GM12878 (cell line): Measurements from ENCODE around the gene YBEY. TPM values are rescaled to one million over a fixed set of nuclear protein-coding genes. Genes with fewer than 3 reads are reported as not detected.

Experiments
- ATAC-seq: fragments of 200-7000 bp; cut with Tn5 transposase; 3 replicates; pipeline ENCODE4 v1.9.1; 2020; ENCODE audit warnings: mild to moderate bottlenecking, moderate library complexity
- BruUV-seq: library from RNA; stranded (reverse); fragments of 400-500 nt; replicated peaks from 2 replicates; lab custom pipeline; 2021; lab: Mats Ljungman, UMichigan
- CTCF ChIA-PET: fragments of 300-600 bp; sonication (Branson Sonifier 250); formaldehyde crosslinking; extraction: SDS; loops from one replicate; lab custom pipeline; 2021; ENCODE audit warnings: inconsistent platforms; lab: Yijun Ruan, JAX
- POLR2A ChIA-PET: fragments of 350-600 bp; formaldehyde crosslinking; extraction: SDS; loops from one replicate; lab custom pipeline; 2021; ENCODE audit warnings: inconsistent platforms; lab: Charles Lee
- RAD21 ChIA-PET: fragments of 300-600 bp; sonication (Branson Sonifier 250); formaldehyde crosslinking; loops from one replicate; lab custom pipeline; 2023; ENCODE audit warnings: antibody characterized with exemption; ENCODE audit not compliant: unreplicated experiment; lab: Charles Lee
- SMC1A ChIA-PET: fragments of 300-600 bp; sonication (Branson Sonifier 250); formaldehyde crosslinking; loops from one replicate; lab custom pipeline; 2023; ENCODE audit not compliant: unreplicated experiment, uncharacterized antibody; lab: Charles Lee
- DNase-seq: peaks from one replicate; pipeline ENCODE4 v3.0.0-alpha.2; 2011; ENCODE audit warnings: low read depth, low spot score
- FAIRE-seq: peaks from 3 replicates; lab custom pipeline; 2011; peaks lifted over from hg19 to GRCh38; lab: Jason Lieb, UNC
- H2AFZ ChIP-seq: 2 replicates; pipeline ENCODE4 v1.6.0; 2011; ENCODE audit warnings: low read depth, low read length, control low read depth; ENCODE audit not compliant: control insufficient read depth
- H3K27ac ChIP-seq: 2 replicates; pipeline ENCODE4 v1.5.1; 2011; ENCODE audit warnings: control low read depth; ENCODE audit not compliant: control insufficient read depth, insufficient read depth
- H3K27me3 ChIP-seq, 2 experiments: replicated peaks in 1 of 2; 2 replicates each; pipeline versions ENCODE4 v1.6.0 to v1.6.1; 2011; ENCODE audit warnings: low read length in 1 of 2; ENCODE audit not compliant: control insufficient read depth in 2 of 2, insufficient read depth in 2 of 2
- H3K36me3 ChIP-seq, 2 experiments: 2 replicates each; pipeline ENCODE4 v1.5.1; 2011; ENCODE audit warnings: low read length in 1 of 2; ENCODE audit not compliant: control insufficient read depth in 2 of 2, insufficient read depth in 2 of 2
- H3K4me1 ChIP-seq: 2 replicates; pipeline ENCODE4 v1.6.1; 2011; ENCODE audit warnings: mild to moderate bottlenecking, low read length, moderate library complexity, mixed read lengths; ENCODE audit not compliant: control insufficient read depth, insufficient read depth
- H3K4me2 ChIP-seq: 2 replicates; pipeline ENCODE4 v1.6.0; 2011; ENCODE audit warnings: control low read depth; ENCODE audit not compliant: control insufficient read depth, insufficient read depth
- H3K4me3 ChIP-seq: fragments of 200-600 bp; sonication (generic); 2 replicates; pipeline ENCODE4 v1.5.1; 2016
- H3K79me2 ChIP-seq: 2 replicates; pipeline ENCODE4 v1.6.0; 2011; ENCODE audit warnings: low read length; ENCODE audit not compliant: control insufficient read depth, insufficient read depth
- H3K9ac ChIP-seq: 2 replicates; pipeline ENCODE4 v1.8.0; 2011; ENCODE audit warnings: low read length, control low read depth, mixed read lengths; ENCODE audit not compliant: control insufficient read depth, insufficient read depth
- H3K9me3 ChIP-seq: replicated peaks from 3 replicates; pipeline ENCODE4 v1.5.1; 2011; ENCODE audit warnings: mild to moderate bottlenecking, low read length; ENCODE audit not compliant: control insufficient read depth, insufficient read depth
- H4K20me1 ChIP-seq: 2 replicates; pipeline ENCODE4 v1.6.0; 2011; ENCODE audit not compliant: control insufficient read depth, insufficient read depth
- BMI1 ChIP-seq: fragments of 450-650 bp; IDR thresholded peaks from 2 replicates; pipeline ENCODE4 v1.6.1; 2016; ENCODE audit warnings: mild to moderate bottlenecking, moderate library complexity, borderline replicate concordance
- CBX3 ChIP-seq: fragments of 200-600 bp; sonication (generic); IDR thresholded peaks from 2 replicates; pipeline ENCODE4 v1.6.1; 2016; ENCODE audit warnings: low read depth, borderline replicate concordance
- EGR1 ChIP-seq, 2 experiments: IDR thresholded peaks; 1 replicate in 1 of 2; 2 replicates in 1 of 2; pipeline ENCODE4 v1.6.1; 2011 to 2012; ENCODE audit warnings: low read depth in 2 of 2, low read length in 2 of 2, borderline replicate concordance in 1 of 2, mild to moderate bottlenecking in 1 of 2, moderate library complexity in 1 of 2
- EP300 ChIP-seq, 2 experiments: fragments of 150-350 bp in 1 of 2; IDR thresholded peaks; 2 replicates each; pipeline ENCODE4 v1.6.1; 2011 to 2012; ENCODE audit warnings: low read depth in 2 of 2, low read length in 2 of 2, borderline replicate concordance in 1 of 2, improper control_type of control experiment in 1 of 2, inconsistent platforms in 1 of 2; ENCODE audit not compliant: control insufficient read depth in 1 of 2
- ESRRA ChIP-seq: IDR thresholded peaks from 2 replicates; pipeline ENCODE4 v1.6.1; 2012; ENCODE audit warnings: mild to moderate bottlenecking, low read length, improper control_type of control experiment
- GATAD2B ChIP-seq: fragments of 450-650 bp; conservative IDR thresholded peaks from 2 replicates; pipeline ENCODE4 v1.6.1; 2017; ENCODE audit warnings: low read depth, mild to moderate bottlenecking, moderate library complexity
- HDAC2 ChIP-seq: fragments of 200-600 bp; sonication (generic); IDR thresholded peaks from 2 replicates; pipeline ENCODE4 v1.6.1; 2017
- IRF4 ChIP-seq: IDR thresholded peaks from 2 replicates; pipeline ENCODE4 v1.6.1; 2011; ENCODE audit warnings: low read depth, low read length
- LARP7 ChIP-seq: fragments of 450-650 bp; IDR thresholded peaks from 2 replicates; pipeline ENCODE4 v1.6.1; 2017; ENCODE audit warnings: mild to moderate bottlenecking
- NR2C2 ChIP-seq: IDR thresholded peaks from 2 replicates; pipeline ENCODE4 v1.6.1; 2011; ENCODE audit warnings: borderline replicate concordance, low read depth; ENCODE audit not compliant: control insufficient read depth, insufficient read length
- PAX8 ChIP-seq: fragments of 450-650 bp; IDR thresholded peaks from 2 replicates; pipeline ENCODE4 v1.6.1; 2017; ENCODE audit warnings: mild to moderate bottlenecking, moderate library complexity
- POLR2AphosphoS2 ChIP-seq: IDR thresholded peaks from 2 replicates; pipeline ENCODE4 v1.6.1; 2011; ENCODE audit warnings: low read depth, mild to moderate bottlenecking, low read length, improper control_type of control experiment, moderate library complexity
- SIN3A ChIP-seq: IDR thresholded peaks from 2 replicates; pipeline ENCODE4 v1.6.1; 2012; ENCODE audit warnings: low read depth, low read length, improper control_type of control experiment
- TARDBP ChIP-seq: IDR thresholded peaks from 2 replicates; pipeline ENCODE4 v1.6.1; 2016; ENCODE audit warnings: borderline replicate concordance
- ZBED1 ChIP-seq: IDR thresholded peaks from 2 replicates; pipeline ENCODE4 v1.6.1; 2016; ENCODE audit warnings: borderline replicate concordance
- WGBS: methylation state at CpG from one replicate; pipeline ENCODE4 v1.1.6; 2016; ENCODE audit warnings: low lambda C conversion rate; ENCODE audit not compliant: insufficient replicate concordance, insufficient coverage; ENCODE audit errors: missing lambda C conversion rate; 5-methylcytosine and 5-hydroxymethylcytosine counted together
- in situ Hi-C: fragments of 300-500 bp; cut with MboI; formaldehyde crosslinking; loops from 9 replicates; pipeline ENCODE4 v1.14.3; 2018; ENCODE audit warnings: mixed read lengths
- intact Hi-C: fragments of 100-400 bp; cut with micrococcal nuclease; formaldehyde crosslinking; loops from one replicate; pipeline ENCODE4 v1.14.2; 2022; ENCODE audit not compliant: unreplicated experiment
- polyA plus RNA-seq, 11 experiments: library from polyadenylated mRNA; depleted of rRNA in 4 of 11; unstranded in 6 of 11; stranded (reverse) in 5 of 11; fragments of >200 nt; fragmentation: Nextera tagmentation in 4 of 11; fragmentation: Illumina TruSeq in 1 of 11; extraction: Ambion mirVana in 4 of 11; extraction: Trizol in 1 of 11; gene quantifications; 1 replicate in 1 of 11; 2 replicates in 10 of 11; pipeline versions ENCODE4 v1.2.1 to v1.2.3, GENCODE V29; 2011 to 2016; ENCODE audit warnings: inconsistent platforms in 2 of 11, missing spikeins in 2 of 11, low read depth in 1 of 11
- total RNA-seq, 4 experiments: library from RNA; depleted of rRNA in 3 of 4; stranded (reverse); fragments of >200 nt in 3 of 4; fragmentation: Illumina TruSeq in 1 of 4; extraction: Trizol in 1 of 4; gene quantifications; 2 replicates each; pipeline versions ENCODE4 v1.2.1 to v1.2.3, GENCODE V29; 2013 to 2021
- TF ChIP-seq, protein P1 (sequence below): fragments of 450-650 bp; IDR thresholded peaks from 2 replicates; pipeline ENCODE4 v1.6.1; 2018; ENCODE audit warnings: mild to moderate bottlenecking, low read depth, moderate library complexity; ENCODE audit not compliant: partially characterized antibody
- TF ChIP-seq, protein P2 (sequence below): IDR thresholded peaks from 2 replicates; pipeline ENCODE4 v1.6.1; 2011; ENCODE audit warnings: borderline replicate concordance, low read depth, mild to moderate bottlenecking, moderate library complexity, mixed read lengths, low read length; ENCODE audit not compliant: insufficient read depth; ENCODE audit errors: extremely low read length
- TF ChIP-seq, protein P3 (sequence below): IDR thresholded peaks from 2 replicates; pipeline ENCODE4 v1.6.1; 2012; ENCODE audit warnings: low read depth, low read length, improper control_type of control experiment
- TF ChIP-seq, protein P4 (sequence below): IDR thresholded peaks from 2 replicates; pipeline ENCODE4 v1.6.1; 2011; ENCODE audit warnings: mild to moderate bottlenecking, low read depth, low read length, moderate library complexity; ENCODE audit not compliant: insufficient replicate concordance

Gene YBEY
- total and polyA plus RNA-seq, 10 of the 15 experiments (the other 5 are each of a cell fraction or from before 2014, with no cell fraction given): 6.5 to 31.4 (median 18.5) TPM

DNA sequence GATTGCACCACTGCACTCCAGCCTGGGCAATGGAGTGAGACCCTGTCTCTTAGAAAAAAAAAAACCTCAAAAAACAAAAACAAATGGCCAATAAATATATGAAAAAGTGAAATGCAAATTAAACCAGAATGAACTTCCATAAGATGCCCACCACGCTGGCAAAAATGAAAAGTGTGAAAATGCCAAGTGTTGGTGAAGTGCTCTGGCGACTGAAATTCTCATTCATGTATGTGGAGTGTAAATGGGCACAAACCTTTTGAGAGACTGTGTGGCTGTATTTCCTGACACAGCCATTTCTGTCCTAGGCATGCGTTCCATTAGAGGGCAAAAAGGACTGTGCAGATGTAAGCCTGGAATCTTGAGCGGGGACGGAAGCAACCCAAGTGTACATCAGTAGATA, 18.3 kb downstream of the YBEY start:
- WGBS: 98% methylated on average over 5 of the region's 5 CpGs

More for the DNA sequence above, 18.3 kb downstream of the YBEY start:
- peaks cover 3 to 11% of the 10 kb centered on the region in 2 experiments; a peak in 3 of 4 replicates for H3K36me3 ChIP-seq
- H3K9me3 ChIP-seq: no peaks in the 10 kb centered on the region
- intact Hi-C loops: no loop called here
- H3K79me2 ChIP-seq: no peaks in the 10 kb centered on the region
- no peak for ATAC-seq
- no TSS peak for BruUV-seq
- TF ChIP-seq CBX3 (no peak), SIN3A (no peak), GATAD2B (no peak), PAX8 (no peak), ESRRA (no peak), HDAC2 (no peak), ZBED1 (no peak), EP300 (IDR thresholded peaks at IDR 0.05; ENCODE audit: borderline replicate concordance in 1 of 2, control insufficient read depth in 1 of 2, low read depth in 2 of 2, low read length in 2 of 2) (no peak), BMI1 (no peak), TARDBP (no peak), EGR1 (IDR thresholded peaks at IDR 0.05; ENCODE audit: borderline replicate concordance in 1 of 2, low read depth in 2 of 2, low read length in 2 of 2) (no peak), NR2C2 (no peak), IRF4 (no peak), POLR2AphosphoS2 (no peak), LARP7 (no peak)
- TF ChIP-seq, protein P1, sequence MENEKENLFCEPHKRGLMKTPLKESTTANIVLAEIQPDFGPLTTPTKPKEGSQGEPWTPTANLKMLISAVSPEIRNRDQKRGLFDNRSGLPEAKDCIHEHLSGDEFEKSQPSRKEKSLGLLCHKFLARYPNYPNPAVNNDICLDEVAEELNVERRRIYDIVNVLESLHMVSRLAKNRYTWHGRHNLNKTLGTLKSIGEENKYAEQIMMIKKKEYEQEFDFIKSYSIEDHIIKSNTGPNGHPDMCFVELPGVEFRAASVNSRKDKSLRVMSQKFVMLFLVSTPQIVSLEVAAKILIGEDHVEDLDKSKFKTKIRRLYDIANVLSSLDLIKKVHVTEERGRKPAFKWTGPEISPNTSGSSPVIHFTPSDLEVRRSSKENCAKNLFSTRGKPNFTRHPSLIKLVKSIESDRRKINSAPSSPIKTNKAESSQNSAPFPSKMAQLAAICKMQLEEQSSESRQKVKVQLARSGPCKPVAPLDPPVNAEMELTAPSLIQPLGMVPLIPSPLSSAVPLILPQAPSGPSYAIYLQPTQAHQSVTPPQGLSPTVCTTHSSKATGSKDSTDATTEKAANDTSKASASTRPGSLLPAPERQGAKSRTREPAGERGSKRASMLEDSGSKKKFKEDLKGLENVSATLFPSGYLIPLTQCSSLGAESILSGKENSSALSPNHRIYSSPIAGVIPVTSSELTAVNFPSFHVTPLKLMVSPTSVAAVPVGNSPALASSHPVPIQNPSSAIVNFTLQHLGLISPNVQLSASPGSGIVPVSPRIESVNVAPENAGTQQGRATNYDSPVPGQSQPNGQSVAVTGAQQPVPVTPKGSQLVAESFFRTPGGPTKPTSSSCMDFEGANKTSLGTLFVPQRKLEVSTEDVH: no peak
- TF ChIP-seq, protein P2, sequence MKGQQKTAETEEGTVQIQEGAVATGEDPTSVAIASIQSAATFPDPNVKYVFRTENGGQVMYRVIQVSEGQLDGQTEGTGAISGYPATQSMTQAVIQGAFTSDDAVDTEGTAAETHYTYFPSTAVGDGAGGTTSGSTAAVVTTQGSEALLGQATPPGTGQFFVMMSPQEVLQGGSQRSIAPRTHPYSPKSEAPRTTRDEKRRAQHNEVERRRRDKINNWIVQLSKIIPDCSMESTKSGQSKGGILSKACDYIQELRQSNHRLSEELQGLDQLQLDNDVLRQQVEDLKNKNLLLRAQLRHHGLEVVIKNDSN: no peak
- TF ChIP-seq, protein P3, sequence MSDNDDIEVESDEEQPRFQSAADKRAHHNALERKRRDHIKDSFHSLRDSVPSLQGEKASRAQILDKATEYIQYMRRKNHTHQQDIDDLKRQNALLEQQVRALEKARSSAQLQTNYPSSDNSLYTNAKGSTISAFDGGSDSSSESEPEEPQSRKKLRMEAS: no peak
- TF ChIP-seq, protein P4, sequence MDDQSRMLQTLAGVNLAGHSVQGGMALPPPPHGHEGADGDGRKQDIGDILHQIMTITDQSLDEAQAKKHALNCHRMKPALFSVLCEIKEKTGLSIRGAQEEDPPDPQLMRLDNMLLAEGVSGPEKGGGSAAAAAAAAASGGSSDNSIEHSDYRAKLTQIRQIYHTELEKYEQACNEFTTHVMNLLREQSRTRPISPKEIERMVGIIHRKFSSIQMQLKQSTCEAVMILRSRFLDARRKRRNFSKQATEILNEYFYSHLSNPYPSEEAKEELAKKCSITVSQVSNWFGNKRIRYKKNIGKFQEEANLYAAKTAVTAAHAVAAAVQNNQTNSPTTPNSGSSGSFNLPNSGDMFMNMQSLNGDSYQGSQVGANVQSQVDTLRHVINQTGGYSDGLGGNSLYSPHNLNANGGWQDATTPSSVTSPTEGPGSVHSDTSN: no peak
- in situ Hi-C loops: no loop called here
- no peaks in the 10 kb centered on the region for H4K20me1 ChIP-seq
- ChIA-PET RAD21 (no interaction called here), SMC1A (no interaction called here), CTCF (no interaction called here), POLR2A (interaction anchor here (0.7 kb wide), 1 partner anchor 238 kb away, joined by 3 read pairs; no protein-coding TSS in a partner anchor)
- H3K27me3 ChIP-seq: no peaks in the 10 kb centered on the region
- no peak for DNase-seq
- H3K4me3 ChIP-seq: no peak overlapping the region
- no peak overlapping the region for H3K27ac ChIP-seq
- H3K4me2 ChIP-seq: no peak overlapping the region
- FAIRE-seq: no peak
- H3K9ac ChIP-seq: no peak overlapping the region
- H2AFZ ChIP-seq: no peak overlapping the region
- no peaks in the 10 kb centered on the region for H3K4me1 ChIP-seq
